Measurements from ENCODE around the gene CEACAM3.

Gene CEACAM3

GRCh38 chr19:41792513-41793413, 3.6 kb upstream of the CEACAM3 start:
- DNase-seq (ENCODE audit: low read depth in 2 of 2) = peak; percentile 46 to 52

GRCh38 chr19:41793414-41793727, 3.0 kb upstream of the CEACAM3 start:
- no peak for DNase-seq (ENCODE audit: low read depth in 2 of 2)

- DNase-seq (ENCODE audit: low read depth in 2 of 2) = peak; percentile 54 to 55
Measured at GRCh38 chr19:41795031-41795461, 1.3 kb upstream of the CEACAM3 start.

DNA sequence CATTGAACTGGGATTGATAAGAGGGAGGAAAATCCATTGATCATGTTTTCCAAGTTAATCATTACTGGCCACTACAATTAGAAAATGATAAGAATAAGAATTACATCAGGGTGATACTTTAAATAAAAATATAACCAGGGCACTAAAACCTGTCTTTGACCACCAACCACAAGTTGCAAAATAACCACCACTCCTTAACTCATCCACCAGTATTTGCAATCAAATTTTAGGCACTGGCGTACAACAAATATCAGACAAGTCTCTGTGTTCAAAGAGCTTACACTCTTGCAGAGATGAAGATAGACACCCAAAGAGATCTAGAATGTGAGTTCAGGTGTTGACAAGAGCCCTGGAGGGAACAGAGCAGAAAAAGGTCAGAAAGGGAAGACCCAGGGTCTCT, 514 bp downstream of the CEACAM3 start:
- DNase-seq (ENCODE audit: low read depth in 2 of 2) = no peak

- DNase-seq (ENCODE audit: low read depth in 2 of 2) = no peak
Measured at GRCh38 chr19:41799444-41800000, 3.1 kb downstream of the CEACAM3 start.

GRCh38 chr19:41801031-41801430, 4.6 kb downstream of the CEACAM3 start:
- DNase-seq (ENCODE audit: low read depth in 2 of 2) = no peak

DNA sequence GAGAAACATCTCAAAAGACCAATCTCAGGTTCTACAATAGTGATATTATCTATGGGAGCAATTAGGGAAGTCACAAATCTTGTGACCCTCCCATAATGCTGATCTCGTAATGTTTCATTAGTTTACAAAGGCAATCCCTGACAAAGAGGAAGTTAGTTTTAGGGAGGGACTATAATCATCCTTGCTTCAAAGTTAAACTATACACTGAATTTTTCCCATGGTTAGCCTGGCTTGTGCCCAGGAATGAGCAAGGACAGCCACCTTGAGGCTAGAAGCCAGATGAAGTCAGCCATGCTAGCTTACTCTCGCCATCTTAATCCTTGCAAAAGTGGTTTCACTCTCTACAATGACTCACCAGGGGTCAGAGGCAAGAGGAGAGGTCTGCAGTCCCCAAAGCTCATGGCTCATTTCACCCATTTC, 5.4 kb downstream of the CEACAM3 start:
- no peak for DNase-seq (ENCODE audit: low read depth in 2 of 2)

DNA sequence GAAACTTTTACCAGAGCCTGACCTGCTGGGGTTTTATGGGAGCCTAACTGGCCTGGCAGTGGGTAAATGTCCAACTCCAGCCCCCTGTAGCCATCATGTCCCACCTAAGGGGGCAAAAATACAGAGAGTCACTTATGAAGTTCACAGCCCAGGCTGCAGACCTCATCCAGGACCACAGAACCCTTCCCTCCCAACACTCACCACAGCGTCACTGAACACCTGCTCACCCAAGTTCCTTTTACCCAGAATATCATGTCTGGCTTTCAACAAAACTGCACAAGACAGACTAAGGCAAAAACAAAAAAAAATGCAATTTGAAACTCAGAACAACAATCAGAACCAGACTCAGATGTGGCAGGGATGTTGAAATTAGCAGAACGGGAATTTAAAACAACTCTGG, 6.4 kb downstream of the CEACAM3 start:
- DNase-seq (ENCODE audit: low read depth in 2 of 2) = no peak

DNA sequence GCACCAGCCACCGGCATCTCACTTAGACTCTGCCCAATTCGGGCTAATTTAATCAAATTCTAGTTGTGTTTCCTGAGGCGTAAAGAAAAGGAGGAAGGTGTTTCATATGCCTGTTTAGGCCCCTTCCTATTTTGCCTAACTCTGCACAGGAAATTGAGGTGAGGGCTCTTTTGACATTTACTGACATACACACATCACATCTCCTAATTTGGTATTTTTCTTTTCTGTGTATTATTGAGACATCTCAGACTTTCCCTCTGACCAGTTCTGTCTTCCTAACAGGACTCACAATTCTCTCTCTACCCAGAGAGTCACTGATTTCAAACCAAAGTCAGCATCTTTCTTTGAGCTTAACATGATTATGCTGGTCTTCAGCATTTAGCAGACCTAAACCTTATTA, 7.9 kb downstream of the CEACAM3 start:
- no peak for DNase-seq (ENCODE audit: low read depth in 2 of 2)

GRCh38 chr19:41807176-41807575, 10.8 kb downstream of the CEACAM3 start:
- no peak for DNase-seq (ENCODE audit: low read depth in 2 of 2)

GRCh38 chr19:41808663-41809566, 12.5 kb downstream of the CEACAM3 start:
- DNase-seq (ENCODE audit: low read depth in 2 of 2) = no peak

DNA sequence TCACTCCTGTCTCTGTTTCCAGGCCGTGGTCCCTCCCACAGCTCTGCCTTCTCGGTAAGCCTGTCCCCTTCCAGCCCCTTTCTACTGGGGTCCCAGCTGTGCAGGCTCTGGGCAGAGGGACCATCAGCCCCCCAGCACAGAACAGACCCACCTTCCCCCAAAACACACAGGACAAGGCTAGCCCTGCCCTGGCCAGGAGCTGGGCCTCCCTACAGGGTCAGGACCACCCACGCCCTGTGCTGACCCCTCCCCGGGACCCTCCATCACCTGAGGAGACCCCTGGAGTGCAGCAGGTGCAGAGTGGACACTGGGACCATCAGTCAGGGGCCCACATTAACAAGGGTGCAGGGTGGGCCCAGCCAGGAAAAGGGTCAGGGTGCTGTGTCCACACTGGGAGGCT, 13.9 kb downstream of the CEACAM3 start:
- no peak for DNase-seq (ENCODE audit: low read depth in 2 of 2)

DNA sequence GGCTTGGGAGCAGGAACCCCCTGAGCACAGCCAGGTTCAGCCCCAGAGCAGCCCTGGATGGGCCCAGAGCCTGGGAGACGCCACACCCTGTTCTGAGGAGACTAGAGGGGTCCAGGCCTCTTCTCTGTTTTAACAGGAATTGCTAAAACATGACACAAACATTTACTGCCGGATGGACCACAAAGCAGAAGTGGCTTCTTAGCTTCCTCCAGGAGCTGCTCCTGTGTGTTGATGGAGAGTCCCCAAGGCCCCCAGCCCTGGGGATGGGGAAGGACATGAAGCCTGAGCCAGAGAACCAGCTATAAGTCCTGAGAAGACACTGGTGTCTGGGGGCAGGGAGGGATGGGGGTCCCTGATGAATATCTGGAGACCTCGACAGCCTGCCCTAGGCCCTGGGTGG, 14.6 kb downstream of the CEACAM3 start:
- no peak for DNase-seq (ENCODE audit: low read depth in 2 of 2)

- DNase-seq (ENCODE audit: low read depth in 2 of 2) = no peak
Measured at GRCh38 chr19:41811981-41812380, 15.6 kb downstream of the CEACAM3 start.

- DNase-seq (ENCODE audit: low read depth in 2 of 2) = no peak
Measured at GRCh38 chr19:41813911-41814310, 17.5 kb downstream of the CEACAM3 start.

GRCh38 chr19:41815301-41815700, 18.9 kb downstream of the CEACAM3 start:
- DNase-seq (ENCODE audit: low read depth in 2 of 2) = no peak

- no peak for DNase-seq (ENCODE audit: low read depth in 2 of 2)
Measured at GRCh38 chr19:41816761-41817160, 20.4 kb downstream of the CEACAM3 start.

GRCh38 chr19:41821003-41821735, 24.8 kb downstream of the CEACAM3 start:
- DNase-seq (ENCODE audit: low read depth in 2 of 2) = peak in 1 of 2 donors; percentile 30

DNA sequence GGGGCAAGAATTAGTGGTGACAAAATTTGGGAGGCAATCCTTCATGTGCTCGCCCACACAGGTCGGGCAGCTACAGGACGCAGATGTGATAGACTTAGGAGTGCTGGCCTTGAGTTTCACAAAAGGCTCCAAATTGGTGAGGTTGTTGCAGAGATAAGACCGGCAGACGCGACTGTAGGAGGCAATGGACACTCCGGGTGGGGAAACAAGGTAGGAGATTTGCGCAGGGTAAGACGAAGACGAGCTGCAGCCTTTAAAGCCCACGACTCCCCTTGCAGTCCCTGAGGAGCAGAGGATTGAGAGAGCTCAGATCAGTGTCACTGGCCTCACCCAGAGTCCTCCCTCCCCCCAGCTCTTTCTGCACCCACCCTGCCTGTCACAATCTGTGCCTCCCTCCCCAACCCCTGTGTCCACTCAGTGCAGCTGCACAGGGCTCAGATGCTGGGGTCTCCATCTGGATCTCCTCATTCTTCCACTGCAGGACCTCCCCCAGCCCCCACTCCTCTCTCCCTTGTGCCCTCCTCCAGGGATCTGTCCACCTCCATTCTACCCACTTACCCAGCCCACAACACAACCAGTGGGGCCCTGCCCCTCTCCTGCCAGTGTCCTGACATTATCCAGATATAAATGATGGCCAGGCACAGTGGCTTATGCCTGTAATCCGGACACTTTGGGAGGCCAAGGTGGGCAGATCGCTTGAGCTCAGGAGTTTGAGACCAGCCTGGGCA, 41.8 kb downstream of the CEACAM3 start:
- no peak for DNase-seq (ENCODE audit: low read depth in 2 of 2)

- DNase-seq (ENCODE audit: low read depth in 2 of 2) = no peak
Measured at GRCh38 chr19:41839211-41839610, 42.8 kb downstream of the CEACAM3 start.

GRCh38 chr19:41843371-41843770, 47.0 kb downstream of the CEACAM3 start:
- no peak for DNase-seq (ENCODE audit: low read depth in 2 of 2)

Data from stimulated activated CD4-positive, alpha-beta T cell treated with anti-CD3 and anti-CD28 coated beads, Interleukin-4, amount 100 ng/mL, for 48 hours (primary cell).